ENCODE results near the gene ADARB2. TPM values are rescaled to one million over a fixed set of nuclear protein-coding genes. Genes with fewer than 3 reads are reported as not detected.
A peak's percentile ranks its signal among the peaks of the same experiment; 100 is the strongest.

Gene ADARB2
- total and polyA plus RNA-seq, 4 experiments from 2014 or later = 13.5 to 14.1 TPM; not detected in 2

DNA sequence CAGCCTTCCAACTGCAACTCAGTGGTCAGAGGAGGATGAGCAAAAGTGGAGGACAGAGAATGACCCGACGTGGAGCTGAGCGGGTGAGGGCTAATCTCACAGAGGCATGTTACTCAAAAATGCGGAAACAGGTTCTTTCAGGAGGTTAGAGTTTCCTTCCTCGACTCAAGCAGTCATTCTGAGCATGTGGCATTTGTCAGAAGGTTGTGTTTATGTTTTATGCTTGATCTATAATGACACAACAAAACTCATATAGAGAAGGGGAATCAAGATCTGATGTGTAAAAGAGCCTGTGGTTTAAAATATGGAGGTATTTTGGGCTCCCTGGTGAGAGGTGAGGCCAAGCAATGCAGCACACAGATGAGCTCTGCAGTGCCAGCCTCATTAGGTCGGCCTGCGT is 311.4 kb downstream of the ADARB2 start:
- intact Hi-C loops (cut with micrococcal nuclease) = no loop called here
- Histone ChIP-seq H3K4me3 (ENCODE audit: low read length in 2 of 2) (no peak overlapping the region), H3K4me1 (ENCODE audit: insufficient read depth, low read length) (no peaks in the 10 kb centered on the region), H3K36me3 (ENCODE audit: insufficient read depth, low read length) (no peaks in the 10 kb centered on the region), H3K27me3 (ENCODE audit: insufficient read depth, low read length) (no peaks in the 10 kb centered on the region), H3K9me3 (ENCODE audit: control insufficient read depth in 1 of 2, low read length in 2 of 2) (no peaks in the 10 kb centered on the region), H3K27ac (ENCODE audit: low read depth, low read length) (no peak overlapping the region)
- no peak overlapping the region for H3K27ac Mint-ChIP-seq
- peaks cover 0 to 5% (median 2%) of the 10 kb centered on the region in 4 donors for H3K4me1 Mint-ChIP-seq
- no peak overlapping the region for H3K4me3 Mint-ChIP-seq
- H3K36me3 Mint-ChIP-seq = peaks cover 0 to 4% of the 10 kb centered on the region in 2 donors
- H3K27me3 Mint-ChIP-seq = peaks cover 18 to 23% of the 10 kb centered on the region in 2 donors
- POLR2A ChIA-PET (ENCODE audit: partially characterized antibody) = no interaction called here
- CTCF ChIA-PET (ENCODE audit: partially characterized antibody) = no interaction called here
- peaks cover 5 to 13% (median 11%) of the 10 kb centered on the region in 8 donors for H3K9me3 Mint-ChIP-seq
- DNase-seq = no peak

GRCh38 chr10:1424648-1425047 is 312.7 kb downstream of the ADARB2 start:
- no peak overlapping the region for H3K27ac ChIP-seq (ENCODE audit: low read depth, low read length)
- H3K4me1 Mint-ChIP-seq = peaks cover 4 to 11% (median 9%) of the 10 kb centered on the region in 4 donors
- H3K27me3 ChIP-seq (ENCODE audit: insufficient read depth, low read length) = no peaks in the 10 kb centered on the region
- ChIA-PET POLR2A (ENCODE audit: partially characterized antibody) (no interaction called here), CTCF (ENCODE audit: partially characterized antibody) (no interaction called here)
- no peaks in the 10 kb centered on the region for H3K36me3 ChIP-seq (ENCODE audit: insufficient read depth, low read length)
- peaks cover 6% of the 10 kb centered on the region for H3K4me1 ChIP-seq (ENCODE audit: insufficient read depth, low read length)
- H3K36me3 Mint-ChIP-seq = no peaks in the 10 kb centered on the region
- peaks cover 0 to 6% (median under 1%) of the 10 kb centered on the region in 8 donors for H3K9me3 Mint-ChIP-seq
- peaks cover 16 to 27% of the 10 kb centered on the region in 2 donors for H3K27me3 Mint-ChIP-seq
- H3K4me3 ChIP-seq (ENCODE audit: low read length in 2 of 2) = no peak overlapping the region
- H3K27ac Mint-ChIP-seq = no peak overlapping the region
- no peak for DNase-seq
- H3K4me3 Mint-ChIP-seq = no peak overlapping the region
- intact Hi-C loops (cut with micrococcal nuclease) = loop anchor here (5.0 kb wide), 1 partner anchor 1553 kb away; no protein-coding TSS in a partner anchor
- H3K9me3 ChIP-seq (ENCODE audit: control insufficient read depth in 1 of 2, low read length in 2 of 2) = no peaks in the 10 kb centered on the region

DNA sequence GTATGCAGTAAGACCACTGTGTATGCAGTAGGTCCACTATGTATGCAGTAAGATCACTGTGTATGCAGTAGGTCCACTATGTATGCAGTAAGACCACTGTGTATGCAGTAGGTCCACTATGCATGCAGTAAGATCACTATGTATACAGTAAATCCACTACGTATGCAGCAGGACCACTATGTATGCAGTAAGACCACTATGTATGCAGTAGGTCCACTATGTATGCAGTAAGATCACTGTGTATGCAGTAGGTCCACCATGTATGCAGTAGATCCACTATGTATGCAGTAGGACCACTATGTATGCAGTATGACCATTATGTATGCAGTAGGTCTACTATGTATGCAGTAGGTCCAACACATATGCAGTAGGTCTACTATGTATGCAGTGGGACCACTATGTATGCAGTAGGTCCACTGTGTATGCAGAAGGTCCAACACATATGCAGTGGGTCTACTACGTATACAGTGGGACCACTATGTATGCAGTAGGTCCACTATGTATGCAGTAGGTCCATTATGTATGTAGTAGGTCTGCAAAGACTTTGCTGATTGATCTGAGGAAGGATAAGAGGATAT is 313.6 kb downstream of the ADARB2 start:
- DNase-seq = no peak
- Histone ChIP-seq H3K27me3 (ENCODE audit: insufficient read depth, low read length) (no peaks in the 10 kb centered on the region), H3K9me3 (ENCODE audit: control insufficient read depth in 1 of 2, low read length in 2 of 2) (no peaks in the 10 kb centered on the region), H3K4me1 (ENCODE audit: insufficient read depth, low read length) (peaks cover 6% of the 10 kb centered on the region), H3K36me3 (ENCODE audit: insufficient read depth, low read length) (no peaks in the 10 kb centered on the region), H3K4me3 (ENCODE audit: low read length in 2 of 2) (no peak overlapping the region), H3K27ac (ENCODE audit: low read depth, low read length) (no peak overlapping the region)
- H3K4me1 Mint-ChIP-seq = peaks cover 4 to 11% (median 9%) of the 10 kb centered on the region in 4 donors
- H3K4me3 Mint-ChIP-seq = no peak overlapping the region
- CTCF ChIA-PET (ENCODE audit: partially characterized antibody) = no interaction called here
- H3K9me3 Mint-ChIP-seq = peaks cover 0 to 3% (median 0%) of the 10 kb centered on the region in 8 donors
- no peak overlapping the region for H3K27ac Mint-ChIP-seq
- H3K36me3 Mint-ChIP-seq = no peaks in the 10 kb centered on the region
- H3K27me3 Mint-ChIP-seq = peaks cover 13 to 28% of the 10 kb centered on the region in 2 donors
- POLR2A ChIA-PET (ENCODE audit: partially characterized antibody) = no interaction called here
- intact Hi-C loops (cut with micrococcal nuclease) = loop anchor here (5.0 kb wide), 1 partner anchor 1554 kb away; no protein-coding TSS in a partner anchor

GRCh38 chr10:1422275-1422674 is 315.1 kb downstream of the ADARB2 start:
- peaks cover 0 to 3% (median 0%) of the 10 kb centered on the region in 8 donors for H3K9me3 Mint-ChIP-seq
- peaks cover 14 to 34% of the 10 kb centered on the region in 2 donors for H3K27me3 Mint-ChIP-seq
- POLR2A ChIA-PET (ENCODE audit: partially characterized antibody) = no interaction called here
- Histone ChIP-seq H3K36me3 (ENCODE audit: insufficient read depth, low read length) (no peaks in the 10 kb centered on the region), H3K27ac (ENCODE audit: low read depth, low read length) (no peak overlapping the region), H3K9me3 (ENCODE audit: control insufficient read depth in 1 of 2, low read length in 2 of 2) (no peaks in the 10 kb centered on the region), H3K4me1 (ENCODE audit: insufficient read depth, low read length) (peaks cover 6% of the 10 kb centered on the region), H3K4me3 (ENCODE audit: low read length in 2 of 2) (no peak overlapping the region), H3K27me3 (ENCODE audit: insufficient read depth, low read length) (no peaks in the 10 kb centered on the region)
- peaks cover 4 to 11% (median 9%) of the 10 kb centered on the region in 4 donors for H3K4me1 Mint-ChIP-seq
- H3K27ac Mint-ChIP-seq = no peak overlapping the region
- no peak overlapping the region for H3K4me3 Mint-ChIP-seq
- intact Hi-C loops (cut with micrococcal nuclease) = loop anchor here (5.0 kb wide), 1 partner anchor 1555 kb away; no protein-coding TSS in a partner anchor
- CTCF ChIA-PET (ENCODE audit: partially characterized antibody) = no interaction called here
- no peak for DNase-seq
- H3K36me3 Mint-ChIP-seq = no peaks in the 10 kb centered on the region

DNA sequence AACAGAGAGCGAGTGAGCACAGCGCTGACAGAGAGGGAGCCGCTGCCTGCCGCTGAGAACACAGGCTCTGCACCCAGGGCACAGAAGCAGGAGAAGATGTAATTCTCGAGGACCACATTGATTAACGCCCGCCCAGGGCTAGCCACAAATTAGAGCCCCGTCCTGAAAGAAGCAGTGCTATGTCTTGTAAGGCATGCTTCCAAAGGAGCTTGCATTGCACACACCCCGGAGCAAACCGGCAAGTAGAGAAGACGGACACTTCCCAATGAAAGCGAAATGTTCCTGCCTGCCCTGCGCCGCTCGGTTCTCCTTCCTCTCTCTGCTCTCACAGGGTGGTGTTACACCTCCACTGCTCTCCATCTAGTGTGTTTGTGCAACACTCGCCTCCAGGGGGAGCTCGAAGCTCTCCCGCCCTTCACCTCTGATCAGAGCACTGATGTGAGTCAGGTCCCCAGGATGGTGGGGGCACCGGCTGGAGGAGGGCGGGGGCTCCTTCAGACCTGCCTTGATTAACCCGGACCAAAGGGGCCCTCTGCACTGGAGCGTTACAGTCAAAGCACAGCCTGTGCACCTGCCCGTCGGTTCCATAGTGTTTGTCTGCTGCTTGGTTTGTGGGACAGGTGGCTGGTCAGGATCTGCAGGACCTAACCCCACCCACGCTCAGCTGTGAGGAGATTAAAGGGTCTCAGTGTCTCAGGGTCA is 316.5 kb downstream of the ADARB2 start:
- intact Hi-C loops (cut with micrococcal nuclease) = loop anchor here (5.0 kb wide), 1 partner anchor 1556 kb away; no protein-coding TSS in a partner anchor
- peak; percentile 24 to 56 (median 27) for DNase-seq
- H3K27me3 Mint-ChIP-seq = peaks cover 14 to 41% of the 10 kb centered on the region in 2 donors
- H3K27me3 ChIP-seq (ENCODE audit: insufficient read depth, low read length) = no peaks in the 10 kb centered on the region
- no peak overlapping the region for H3K27ac Mint-ChIP-seq
- H3K4me1 Mint-ChIP-seq = peaks cover 4 to 11% (median 10%) of the 10 kb centered on the region in 4 donors
- H3K36me3 ChIP-seq (ENCODE audit: insufficient read depth, low read length) = no peaks in the 10 kb centered on the region
- ChIA-PET CTCF (ENCODE audit: partially characterized antibody) (interaction anchor here (1.0 to 1.8 kb wide), 5 partner anchors 11 to 33 kb away, joined by 3 to 6 read pairs (median 4); no protein-coding TSS in a partner anchor), POLR2A (ENCODE audit: partially characterized antibody) (no interaction called here)
- H3K4me3 Mint-ChIP-seq = peak overlapping the region; percentile 13 to 70 (median 48)
- no peak overlapping the region for H3K4me3 ChIP-seq (ENCODE audit: low read length in 2 of 2)
- H3K27ac ChIP-seq (ENCODE audit: low read depth, low read length) = no peak overlapping the region
- no peaks in the 10 kb centered on the region for H3K36me3 Mint-ChIP-seq
- H3K9me3 ChIP-seq (ENCODE audit: control insufficient read depth in 1 of 2, low read length in 2 of 2) = no peaks in the 10 kb centered on the region
- H3K4me1 ChIP-seq (ENCODE audit: insufficient read depth, low read length) = peaks cover 6% of the 10 kb centered on the region
- H3K9me3 Mint-ChIP-seq = peaks cover 0 to 4% (median 0%) of the 10 kb centered on the region in 8 donors

- no peak for DNase-seq
- Histone ChIP-seq H3K4me1 (ENCODE audit: insufficient read depth, low read length) (peaks cover 6% of the 10 kb centered on the region), H3K9me3 (ENCODE audit: control insufficient read depth in 1 of 2, low read length in 2 of 2) (no peaks in the 10 kb centered on the region), H3K27me3 (ENCODE audit: insufficient read depth, low read length) (no peaks in the 10 kb centered on the region), H3K27ac (ENCODE audit: low read depth, low read length) (no peak overlapping the region), H3K4me3 (ENCODE audit: low read length in 2 of 2) (no peak overlapping the region), H3K36me3 (ENCODE audit: insufficient read depth, low read length) (no peaks in the 10 kb centered on the region)
- H3K4me1 Mint-ChIP-seq = peaks cover 4 to 11% (median 9%) of the 10 kb centered on the region in 4 donors
- H3K4me3 Mint-ChIP-seq = peak overlapping the region in 7 of 8 donors; percentile 13 to 70 (median 46)
- peaks cover 0 to 4% (median 0%) of the 10 kb centered on the region in 8 donors for H3K9me3 Mint-ChIP-seq
- H3K27me3 Mint-ChIP-seq = peaks cover 14 to 46% of the 10 kb centered on the region in 2 donors
- H3K36me3 Mint-ChIP-seq = no peaks in the 10 kb centered on the region
- POLR2A ChIA-PET (ENCODE audit: partially characterized antibody) = no interaction called here
- CTCF ChIA-PET (ENCODE audit: partially characterized antibody) = interaction anchor here (1.2 to 1.8 kb wide), 4 partner anchors 12 to 33 kb away, joined by 4 to 6 read pairs (median 4); no protein-coding TSS in a partner anchor
- intact Hi-C loops (cut with micrococcal nuclease) = loop anchor here (5.0 kb wide), 1 partner anchor 1557 kb away; no protein-coding TSS in a partner anchor
- H3K27ac Mint-ChIP-seq = no peak overlapping the region
Observed at GRCh38 chr10:1419796-1420610, 317.3 kb downstream of the ADARB2 start.
